HG03139 (cell line): ENCODE measurements around the gene STMN1.

Experiments used
- ATAC-seq: cut with Tn5 transposase; IDR thresholded peaks from one replicate; pipeline ENCODE4 v1.9.1; 2021; ENCODE audit not compliant: unreplicated experiment

STMN1 gene

DNA sequence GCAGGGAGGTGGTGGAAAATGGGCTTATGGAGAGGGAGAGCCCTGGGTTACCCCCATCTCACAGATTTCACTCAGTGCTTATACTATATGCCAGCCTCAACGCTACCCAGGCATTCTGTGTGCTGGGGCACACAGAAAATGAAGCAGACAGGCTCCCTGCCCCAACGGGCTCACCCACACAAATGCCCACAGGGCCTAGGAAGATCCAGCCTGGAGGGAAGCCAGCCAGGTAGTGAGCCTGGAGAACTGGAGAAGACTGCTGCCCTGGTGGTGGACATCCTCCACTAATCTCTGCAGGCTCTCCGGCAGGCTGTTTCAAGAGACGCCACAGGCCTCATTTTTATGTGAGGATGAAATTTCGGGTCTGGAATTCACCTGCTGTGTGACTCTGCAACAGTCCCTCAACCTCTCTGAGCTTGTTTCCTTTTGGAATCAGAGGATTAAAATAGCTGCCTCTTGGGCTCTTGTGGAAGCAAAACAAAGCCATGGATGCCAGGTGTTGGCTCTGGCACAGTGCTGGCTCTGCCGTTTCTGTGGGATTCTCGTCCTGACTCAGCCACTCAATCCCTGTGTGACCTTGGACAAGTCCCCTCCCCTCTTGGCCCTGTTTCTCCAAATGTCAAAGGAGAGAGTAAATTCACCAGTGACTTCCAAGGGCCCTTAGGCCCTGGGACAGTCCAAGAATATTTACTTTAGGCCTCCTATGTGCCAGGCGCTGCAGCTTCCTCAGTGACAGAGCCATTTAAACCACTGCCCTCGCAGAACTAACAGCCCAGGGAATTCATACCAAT, 34.3 kb downstream of the STMN1 start:
- ATAC-seq: no peak

GRCh38 chr1:25871086-25871703, 35.0 kb downstream of the STMN1 start:
- no peak for ATAC-seq

- no peak for ATAC-seq
Observed at GRCh38 chr1:25870614-25871013, 35.6 kb downstream of the STMN1 start.

DNA sequence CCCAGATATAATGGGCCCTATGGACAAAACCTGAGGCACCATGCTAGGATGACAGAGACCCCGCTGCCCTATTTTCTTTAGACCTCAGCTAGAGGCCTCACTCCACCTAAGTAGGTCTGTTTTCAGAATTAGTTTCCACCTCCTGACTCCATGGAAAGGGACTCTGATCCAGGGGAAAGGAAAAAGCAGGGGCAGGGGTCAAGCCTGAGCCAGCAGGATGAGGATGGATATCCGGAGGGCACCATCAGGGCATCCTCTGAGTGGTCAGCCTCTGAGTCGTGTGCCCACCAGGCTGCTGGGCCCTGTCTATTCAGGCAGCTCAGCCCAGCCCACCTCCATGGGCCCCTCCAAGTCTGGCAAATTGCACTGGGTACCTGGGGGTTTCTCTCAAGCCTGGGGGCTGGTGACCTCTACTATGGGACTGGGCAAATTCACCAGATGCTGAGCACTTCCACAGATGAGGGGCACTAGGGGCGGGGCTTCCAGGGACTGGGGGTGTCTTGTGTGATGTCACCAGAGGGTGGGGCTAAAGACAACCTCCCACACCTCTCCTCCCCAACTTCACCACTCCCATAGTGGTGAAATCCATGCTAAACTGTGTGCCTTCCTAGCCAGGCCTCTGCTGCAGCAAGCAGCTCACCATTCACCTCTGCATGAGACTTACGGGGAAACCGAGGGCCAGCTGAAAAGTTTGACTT, 36.2 kb downstream of the STMN1 start:
- ATAC-seq: no peak

- no peak for ATAC-seq
Observed at GRCh38 chr1:25867210-25867991, 38.8 kb downstream of the STMN1 start.

DNA sequence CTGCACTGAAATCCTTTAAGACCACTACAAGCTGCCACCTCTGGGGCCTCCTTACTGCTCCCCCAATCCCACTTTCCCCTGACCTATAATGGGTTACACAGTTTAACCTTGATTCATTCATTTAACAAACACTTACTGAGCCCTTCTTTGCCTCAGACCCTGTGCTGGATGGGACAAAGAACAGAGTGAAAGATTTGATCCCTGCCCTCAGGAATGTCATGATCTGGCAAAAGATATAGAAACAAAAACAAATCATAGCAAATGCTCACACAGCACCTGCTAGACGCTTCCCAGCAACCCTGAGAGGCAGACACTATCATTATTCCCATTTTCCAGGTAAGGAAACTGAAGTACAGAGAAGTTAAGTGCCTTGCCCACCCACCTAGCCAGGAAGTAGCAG, 39.9 kb downstream of the STMN1 start:
- no peak for ATAC-seq

GRCh38 chr1:25864434-25864833, 41.8 kb downstream of the STMN1 start:
- no peak for ATAC-seq

DNA sequence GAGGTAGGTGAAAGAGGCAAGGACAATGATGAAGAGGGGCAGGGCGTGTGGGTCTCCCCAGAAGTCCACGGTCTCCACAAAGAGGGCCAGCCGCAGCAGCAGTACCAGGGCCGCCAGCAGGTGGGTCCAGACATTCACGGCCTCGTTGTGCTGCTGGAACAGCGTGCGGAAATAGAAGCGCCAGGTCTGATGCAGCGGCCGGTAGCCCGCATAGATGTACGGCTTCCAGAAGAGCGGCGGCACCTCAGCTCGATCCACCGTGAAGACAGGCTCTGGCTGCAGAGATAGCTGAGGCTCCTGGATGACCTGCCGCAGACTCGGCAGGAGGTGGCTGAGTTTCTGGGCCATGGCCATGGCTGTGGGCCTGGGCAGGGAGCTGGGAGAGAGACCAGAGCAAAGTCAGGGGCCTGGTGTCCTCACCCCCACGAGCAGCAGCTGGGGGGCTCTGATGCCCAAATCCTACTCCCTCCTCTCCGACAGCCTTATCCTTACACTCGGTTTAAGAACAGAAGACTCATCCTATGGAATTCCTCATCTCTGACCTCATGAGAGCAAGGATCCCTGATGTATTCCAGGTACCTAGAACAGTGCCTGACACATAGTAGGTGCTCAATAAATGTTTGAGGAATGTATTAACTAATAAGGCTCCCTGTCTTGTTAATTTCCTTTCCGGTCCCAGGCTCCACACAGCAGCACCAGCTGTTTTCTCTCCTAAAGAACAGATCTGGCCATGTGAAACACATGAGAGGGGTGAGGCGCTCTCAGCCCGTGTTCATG, 42.5 kb downstream of the STMN1 start:
- no peak for ATAC-seq

DNA sequence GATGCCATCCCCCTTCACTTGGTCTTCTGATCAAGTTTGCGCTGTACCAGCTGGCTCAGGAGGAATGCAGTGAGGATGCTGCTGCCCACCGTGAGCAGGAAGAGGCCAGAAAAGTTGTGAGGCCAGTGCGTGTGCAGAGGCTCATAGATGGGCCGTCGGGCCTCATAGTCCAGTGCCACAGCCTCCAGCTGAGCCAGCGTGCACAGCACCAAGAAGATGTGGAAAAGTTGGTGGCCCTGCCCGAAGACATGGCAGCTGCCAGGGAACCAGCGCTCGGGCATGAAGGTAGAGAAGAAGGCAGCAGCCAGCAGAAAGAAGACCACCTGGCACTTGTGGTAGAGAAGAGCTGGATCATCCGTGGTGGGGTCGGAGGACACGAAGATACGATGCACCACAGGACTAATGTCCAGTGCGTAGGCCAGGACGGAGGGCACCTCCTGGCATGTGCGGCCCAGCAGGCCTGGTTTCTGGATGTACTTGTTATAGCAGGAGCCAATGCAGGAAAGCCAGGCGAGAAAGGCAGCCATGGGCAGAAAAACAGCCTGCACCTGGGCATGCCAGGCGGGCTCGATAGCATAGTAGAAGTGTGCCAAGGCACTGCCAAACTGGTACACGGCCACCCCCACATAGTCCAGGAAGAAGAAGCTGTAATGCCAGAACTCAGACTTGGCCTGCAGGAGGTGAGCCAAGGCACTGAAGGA, 43.3 kb downstream of the STMN1 start:
- no peak for ATAC-seq

DNA sequence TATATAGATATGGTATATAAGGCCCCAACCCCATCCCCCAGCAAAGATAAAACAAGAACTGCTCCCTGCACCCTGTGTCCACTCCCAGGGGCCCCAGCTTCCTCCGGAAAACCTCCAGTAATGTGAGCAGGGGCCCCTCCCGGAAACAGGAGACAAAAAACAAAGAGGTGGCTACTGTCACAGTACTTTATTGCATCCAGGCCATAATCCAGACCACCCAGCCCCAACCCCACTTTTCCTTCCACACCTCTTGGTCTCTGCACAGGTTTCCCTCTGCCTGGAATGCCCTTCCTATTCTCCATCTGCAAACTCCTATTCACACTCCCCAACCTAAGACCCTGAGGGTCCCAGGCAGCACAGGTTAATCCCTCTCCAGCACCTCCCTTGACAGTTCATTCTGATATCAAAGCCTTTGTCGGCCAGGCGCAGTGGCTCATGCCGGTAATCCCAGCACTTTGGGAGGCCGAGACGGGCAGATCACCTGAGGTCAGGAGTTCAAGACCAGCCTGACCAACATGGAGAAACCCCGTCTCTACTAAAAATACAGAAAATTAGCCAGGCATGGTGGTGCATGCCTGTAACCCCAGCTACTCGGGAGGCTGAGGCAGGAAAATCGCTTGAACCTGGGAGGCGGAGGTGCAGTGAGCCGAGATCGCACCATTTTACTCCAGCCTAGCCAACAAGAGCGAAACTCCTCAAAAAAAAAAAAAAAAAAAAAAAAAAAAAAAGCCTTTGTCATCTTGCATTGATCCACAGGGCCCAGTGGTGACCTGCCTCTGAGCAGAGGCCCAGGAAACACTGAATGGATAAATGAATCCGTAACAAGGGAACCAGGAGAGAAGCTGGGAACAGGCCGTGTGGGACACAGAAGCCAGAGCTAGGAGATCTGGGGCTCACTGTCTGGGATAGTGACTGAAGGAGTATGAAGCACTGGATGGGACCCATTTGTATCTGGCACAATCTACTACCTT, 44.6 kb downstream of the STMN1 start:
- no peak for ATAC-seq

GRCh38 chr1:25858906-25859789, 47.1 kb downstream of the STMN1 start, which contains the start of gene AUNIP:
Gene AUNIP, minus strand, starts transcription at chr1:25859457. Its CDS starts 100 bp downstream, at chr1:25859357.
- ATAC-seq: peak; percentile 76

DNA sequence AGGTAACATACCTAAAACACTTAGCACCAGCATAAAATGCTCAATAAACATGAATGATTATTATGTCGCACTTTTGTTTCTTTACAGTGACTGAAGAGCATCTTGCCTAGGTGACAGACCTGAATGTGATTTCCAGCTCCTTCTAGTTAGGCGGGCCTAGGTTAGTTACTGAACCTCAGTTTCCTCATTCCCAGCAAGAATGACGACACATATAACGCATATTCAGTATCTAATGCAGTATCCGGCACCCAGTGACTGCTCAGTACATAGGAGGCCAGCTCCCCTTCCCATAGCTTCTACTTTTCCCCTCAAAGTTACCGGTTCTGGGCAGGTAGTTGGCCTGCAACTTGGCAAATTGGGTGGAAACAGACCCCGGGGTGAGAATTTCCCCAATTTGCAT, 47.7 kb downstream of the STMN1 start:
- no peak for ATAC-seq

- no peak for ATAC-seq
Observed at GRCh38 chr1:25856856-25857255, 49.4 kb downstream of the STMN1 start.

GRCh38 chr1:25854554-25854953, 51.7 kb downstream of the STMN1 start:
- ATAC-seq: no peak
